ENCODE measurements around the gene CCNK.

DNA sequence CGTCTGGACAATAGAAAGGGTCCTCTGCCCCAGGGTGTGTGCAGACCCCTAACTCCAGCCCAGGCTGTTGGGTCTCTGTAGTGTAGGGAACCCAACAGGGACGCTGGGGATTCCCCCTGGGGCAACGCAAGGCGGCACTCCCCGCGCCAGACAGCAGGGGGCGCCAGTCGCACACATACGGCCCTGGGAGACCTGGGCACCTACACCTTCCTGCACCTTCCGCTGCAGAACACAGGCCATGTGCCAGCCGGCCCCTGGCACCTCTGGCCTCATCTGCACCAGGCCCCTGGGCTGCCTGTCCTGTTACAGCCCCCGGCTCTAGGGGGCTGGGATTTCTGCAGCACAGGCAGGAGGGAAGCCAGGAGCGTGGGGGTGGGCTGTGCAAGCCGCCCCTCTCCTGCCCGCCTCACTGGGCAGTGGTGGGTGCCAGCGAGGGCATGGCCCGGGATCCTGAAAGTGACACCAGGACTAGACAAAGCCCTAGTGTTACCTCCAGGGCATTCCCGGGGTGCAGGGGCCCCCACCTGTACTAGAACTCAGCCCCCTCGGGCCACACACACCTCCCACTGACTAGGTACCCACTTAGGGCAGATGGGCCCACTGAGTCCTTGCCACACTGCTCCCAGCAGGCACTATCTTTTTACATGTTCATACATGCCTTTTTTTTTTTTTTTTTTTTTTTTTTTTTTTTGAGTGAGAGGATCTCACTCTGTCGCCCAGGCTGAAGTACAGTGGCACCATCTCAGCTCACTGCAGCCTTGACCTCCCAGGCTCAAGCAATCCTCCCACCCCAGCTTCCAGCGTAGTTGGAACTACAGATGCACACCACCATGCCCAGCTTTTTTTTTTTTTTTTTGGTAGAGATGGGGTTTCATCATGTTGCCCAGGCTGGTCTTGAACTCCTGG, 37.5 kb downstream of the CCNK start:
- TF ChIP-seq, protein P1, sequence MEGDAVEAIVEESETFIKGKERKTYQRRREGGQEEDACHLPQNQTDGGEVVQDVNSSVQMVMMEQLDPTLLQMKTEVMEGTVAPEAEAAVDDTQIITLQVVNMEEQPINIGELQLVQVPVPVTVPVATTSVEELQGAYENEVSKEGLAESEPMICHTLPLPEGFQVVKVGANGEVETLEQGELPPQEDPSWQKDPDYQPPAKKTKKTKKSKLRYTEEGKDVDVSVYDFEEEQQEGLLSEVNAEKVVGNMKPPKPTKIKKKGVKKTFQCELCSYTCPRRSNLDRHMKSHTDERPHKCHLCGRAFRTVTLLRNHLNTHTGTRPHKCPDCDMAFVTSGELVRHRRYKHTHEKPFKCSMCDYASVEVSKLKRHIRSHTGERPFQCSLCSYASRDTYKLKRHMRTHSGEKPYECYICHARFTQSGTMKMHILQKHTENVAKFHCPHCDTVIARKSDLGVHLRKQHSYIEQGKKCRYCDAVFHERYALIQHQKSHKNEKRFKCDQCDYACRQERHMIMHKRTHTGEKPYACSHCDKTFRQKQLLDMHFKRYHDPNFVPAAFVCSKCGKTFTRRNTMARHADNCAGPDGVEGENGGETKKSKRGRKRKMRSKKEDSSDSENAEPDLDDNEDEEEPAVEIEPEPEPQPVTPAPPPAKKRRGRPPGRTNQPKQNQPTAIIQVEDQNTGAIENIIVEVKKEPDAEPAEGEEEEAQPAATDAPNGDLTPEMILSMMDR (IDR thresholded peaks at IDR 0.05; ENCODE audit: insufficient read depth, low read length, poor library complexity, severe bottlenecking) = peak; percentile 89
- TF ChIP-seq EZH2phosphoT487 (conservative IDR thresholded peaks at IDR 0.05; ENCODE audit: low read length) = no peak

Data from SU-DHL-6 (cell line).